ENCODE results near the gene NAP1L5.

NAP1L5 gene

GRCh38 chr4:88697588-88698329 lies at the start of gene NAP1L5:
Gene NAP1L5, minus strand, starts transcription at chr4:88697829. Its CDS starts 75 bp downstream, at chr4:88697754.
- Histone ChIP-seq H2AFZ (ENCODE audit: low read depth, low read length) (no peak within 1 kb of the TSS), H3K9me3 (ENCODE audit: insufficient read depth, low read length) (no peaks in the 10 kb centered on the region), H4K20me1 (ENCODE audit: insufficient read depth, low read length) (no peaks in the 10 kb centered on the region), H3K9ac (ENCODE audit: low read length) (peak within 1 kb of the TSS; percentile 53), H3K4me2 (ENCODE audit: low read length) (peak within 1 kb of the TSS; percentile 61), H3K4me1 (ENCODE audit: low read length) (peaks cover 19% of the 10 kb centered on the region), H3K36me3 (replicated peaks; ENCODE audit: low read depth, low read length) (no peaks in the 10 kb centered on the region), H3K27me3 (ENCODE audit: low read depth, low read length) (no peaks in the 10 kb centered on the region), H3K27ac (ENCODE audit: low read length) (no peak within 1 kb of the TSS), H3K4me3 (ENCODE audit: low read length) (peak within 1 kb of the TSS; percentile 81), H3K79me2 (ENCODE audit: low read length) (no peaks in the 10 kb centered on the region)
- TF ChIP-seq EZH2phosphoT487 (IDR thresholded peaks at IDR 0.05; ENCODE audit: low read depth), result no peak
- TF ChIP-seq CTCF (IDR thresholded peaks at IDR 0.05; ENCODE audit: low read depth, low read length), result no peak

- Histone ChIP-seq H3K27me3 (ENCODE audit: low read depth, low read length) (no peaks in the 10 kb centered on the region), H3K4me2 (ENCODE audit: low read length) (no peak overlapping the region), H3K4me1 (ENCODE audit: low read length) (peaks cover 7% of the 10 kb centered on the region), H3K9ac (ENCODE audit: low read length) (no peak overlapping the region), H4K20me1 (ENCODE audit: insufficient read depth, low read length) (no peaks in the 10 kb centered on the region), H3K4me3 (ENCODE audit: low read length) (no peak overlapping the region), H3K27ac (ENCODE audit: low read length) (no peak overlapping the region), H3K79me2 (ENCODE audit: low read length) (no peaks in the 10 kb centered on the region), H3K36me3 (replicated peaks; ENCODE audit: low read depth, low read length) (peaks cover 25% of the 10 kb centered on the region), H3K9me3 (ENCODE audit: insufficient read depth, low read length) (no peaks in the 10 kb centered on the region), H2AFZ (ENCODE audit: low read depth, low read length) (no peak overlapping the region)
- TF ChIP-seq EZH2phosphoT487 (IDR thresholded peaks at IDR 0.05; ENCODE audit: low read depth) (no peak), CTCF (IDR thresholded peaks at IDR 0.05; ENCODE audit: low read depth, low read length) (no peak)
Observed at GRCh38 chr4:88747351-88747750, 49.7 kb upstream of the NAP1L5 start.

GRCh38 chr4:88746206-88746605 lies 48.6 kb upstream of the NAP1L5 start:
- peaks cover 25% of the 10 kb centered on the region for H3K36me3 ChIP-seq (replicated peaks; ENCODE audit: low read depth, low read length)
- no peak overlapping the region for H3K27ac ChIP-seq (ENCODE audit: low read length)
- no peaks in the 10 kb centered on the region for H3K9me3 ChIP-seq (ENCODE audit: insufficient read depth, low read length)
- no peak overlapping the region for H3K4me3 ChIP-seq (ENCODE audit: low read length)
- H3K79me2 ChIP-seq (ENCODE audit: low read length), result no peaks in the 10 kb centered on the region
- TF ChIP-seq CTCF (IDR thresholded peaks at IDR 0.05; ENCODE audit: low read depth, low read length) (no peak), EZH2phosphoT487 (IDR thresholded peaks at IDR 0.05; ENCODE audit: low read depth) (no peak)
- H2AFZ ChIP-seq (ENCODE audit: low read depth, low read length), result no peak overlapping the region
- no peaks in the 10 kb centered on the region for H4K20me1 ChIP-seq (ENCODE audit: insufficient read depth, low read length)
- H3K4me2 ChIP-seq (ENCODE audit: low read length), result no peak overlapping the region
- no peak overlapping the region for H3K9ac ChIP-seq (ENCODE audit: low read length)
- H3K27me3 ChIP-seq (ENCODE audit: low read depth, low read length), result no peaks in the 10 kb centered on the region
- H3K4me1 ChIP-seq (ENCODE audit: low read length), result no peaks in the 10 kb centered on the region

- Histone ChIP-seq H3K27me3 (ENCODE audit: low read depth, low read length) (no peaks in the 10 kb centered on the region), H3K27ac (ENCODE audit: low read length) (no peak overlapping the region), H2AFZ (ENCODE audit: low read depth, low read length) (no peak overlapping the region), H3K4me3 (ENCODE audit: low read length) (no peak overlapping the region), H3K4me1 (ENCODE audit: low read length) (no peaks in the 10 kb centered on the region), H3K36me3 (replicated peaks; ENCODE audit: low read depth, low read length) (peaks cover 25% of the 10 kb centered on the region), H4K20me1 (ENCODE audit: insufficient read depth, low read length) (no peaks in the 10 kb centered on the region), H3K9me3 (ENCODE audit: insufficient read depth, low read length) (no peaks in the 10 kb centered on the region), H3K9ac (ENCODE audit: low read length) (no peak overlapping the region), H3K4me2 (ENCODE audit: low read length) (no peak overlapping the region), H3K79me2 (ENCODE audit: low read length) (no peaks in the 10 kb centered on the region)
- no peak for TF ChIP-seq CTCF (IDR thresholded peaks at IDR 0.05; ENCODE audit: low read depth, low read length)
- no peak for TF ChIP-seq EZH2phosphoT487 (IDR thresholded peaks at IDR 0.05; ENCODE audit: low read depth)
Observed at GRCh38 chr4:88745581-88746163, 48.0 kb upstream of the NAP1L5 start.

Measured in OCI-LY3 (cell line).